Activated CD4-positive, alpha-beta T cell treated with anti-CD3 and anti-CD28 coated beads, Interleukin-2, amount 10 ng/mL, durations not matched to agents 24 days and 14 days (primary cell): ENCODE data around the gene CKB. TPM values are rescaled to one million over a fixed set of nuclear protein-coding genes. Genes with fewer than 3 reads are reported as not detected.
"Not testable (repeated sequence)": the region's sequence is repeated elsewhere in the genome, so short reads cannot be mapped to it uniquely, and the experiment has no call there.

Experiments
- DNase-seq: peaks from one replicate; pipeline ENCODE4 v3.0.0; 2022
- H3K27ac Mint-ChIP-seq: one replicate; pipeline ENCODE4 v1.8.0; 2022; ENCODE audit warnings: mild to moderate bottlenecking, mixed read lengths
- H3K27me3 Mint-ChIP-seq: one replicate; pipeline ENCODE4 v1.8.0; 2022; ENCODE audit warnings: mixed read lengths
- H3K36me3 Mint-ChIP-seq: one replicate; pipeline ENCODE4 v1.8.0; 2022; ENCODE audit warnings: low read depth, mild to moderate bottlenecking, mixed read lengths
- H3K4me1 Mint-ChIP-seq: one replicate; pipeline ENCODE4 v1.8.0; 2021; ENCODE audit warnings: mixed read lengths
- H3K4me3 Mint-ChIP-seq: one replicate; pipeline ENCODE4 v1.8.0; 2022; ENCODE audit warnings: mild to moderate bottlenecking, moderate library complexity, mixed read lengths
- H3K9me3 Mint-ChIP-seq: one replicate; pipeline ENCODE4 v1.8.0; 2021; ENCODE audit warnings: mixed read lengths
- intact Hi-C: fragments of 100-400 bp; cut with micrococcal nuclease; formaldehyde crosslinking; loops from one replicate; pipeline ENCODE4 v1.15.1; 2023
- total RNA-seq: library from RNA; stranded (reverse); gene quantifications from 2 replicates; pipeline ENCODE4 v1.2.3, GENCODE V29; 2022

The CKB gene
- total RNA-seq, 1 donor from 2014 or later, result 21.1 TPM

- H3K9me3 Mint-ChIP-seq, result no peaks in the 10 kb centered on the region
- H3K4me3 Mint-ChIP-seq, result peak overlapping the region; percentile 96
- H3K36me3 Mint-ChIP-seq, result peaks cover 17% of the 10 kb centered on the region
- H3K27me3 Mint-ChIP-seq, result peaks cover 5% of the 10 kb centered on the region
- H3K4me1 Mint-ChIP-seq, result peaks cover 28% of the 10 kb centered on the region
- intact Hi-C loops, result loop anchor here (2.0 kb wide), 1 partner anchor 33 kb away; the partner anchor contains the start of genes BAG5 and COA8
- peak; percentile 68 for DNase-seq
- peak overlapping the region; percentile 97 for H3K27ac Mint-ChIP-seq
Measured at GRCh38 chr14:103529383-103530365, 7.0 kb upstream of the CKB start.

- peak; percentile 92 for DNase-seq
- H3K4me1 Mint-ChIP-seq, result peaks cover 28% of the 10 kb centered on the region
- H3K27me3 Mint-ChIP-seq, result peaks cover 12% of the 10 kb centered on the region
- peak within 1 kb of the TSS; percentile 97 for H3K27ac Mint-ChIP-seq
- H3K4me3 Mint-ChIP-seq, result peak within 1 kb of the TSS; percentile 96
- intact Hi-C loops, result loop anchor here (2.0 kb wide), 1 partner anchor 34 kb away; the partner anchor contains the start of genes BAG5 and COA8
- H3K9me3 Mint-ChIP-seq, result no peaks in the 10 kb centered on the region
- H3K36me3 Mint-ChIP-seq, result peaks cover 17% of the 10 kb centered on the region
Measured at GRCh38 chr14:103528587-103529382, 6.2 kb upstream of the CKB start, which contains the start of gene TRMT61A. Gene TRMT61A, plus strand, starts transcription at chr14:103529196. Its CDS starts 783 bp downstream, at chr14:103529979.

- Mint-ChIP-seq H3K4me1 (peaks cover 28% of the 10 kb centered on the region), H3K27ac (peak overlapping the region; percentile 56), H3K27me3 (peaks cover 16% of the 10 kb centered on the region), H3K9me3 (no peaks in the 10 kb centered on the region), H3K4me3 (peak overlapping the region; percentile 96), H3K36me3 (peaks cover 17% of the 10 kb centered on the region)
- DNase-seq, result no peak
- intact Hi-C loops, result loop anchor here (2.0 kb wide), 1 partner anchor 35 kb away; the partner anchor contains the start of genes BAG5 and COA8
Measured at GRCh38 chr14:103528146-103528586, 5.5 kb upstream of the CKB start.

GRCh38 chr14:103527408-103528145 is 4.9 kb upstream of the CKB start:
- H3K9me3 Mint-ChIP-seq, result no peaks in the 10 kb centered on the region
- H3K4me1 Mint-ChIP-seq, result peaks cover 28% of the 10 kb centered on the region
- peak overlapping the region; percentile 61 for H3K27ac Mint-ChIP-seq
- peaks cover 16% of the 10 kb centered on the region for H3K27me3 Mint-ChIP-seq
- peaks cover 17% of the 10 kb centered on the region for H3K36me3 Mint-ChIP-seq
- no peak for DNase-seq
- intact Hi-C loops, result loop anchor here (2.0 kb wide), 1 partner anchor 35 kb away; the partner anchor contains the start of genes BAG5 and COA8
- H3K4me3 Mint-ChIP-seq, result peak overlapping the region; percentile 71

GRCh38 chr14:103526914-103527248 is 4.3 kb upstream of the CKB start:
- Mint-ChIP-seq H3K4me1 (peaks cover 28% of the 10 kb centered on the region), H3K27me3 (peaks cover 16% of the 10 kb centered on the region), H3K27ac (peak overlapping the region; percentile 61), H3K9me3 (no peaks in the 10 kb centered on the region), H3K36me3 (peaks cover 16% of the 10 kb centered on the region), H3K4me3 (peak overlapping the region; percentile 71)
- intact Hi-C loops, result no loop called here
- DNase-seq, result no peak

GRCh38 chr14:103526247-103526913 is 3.8 kb upstream of the CKB start:
- Mint-ChIP-seq H3K4me1 (peaks cover 25% of the 10 kb centered on the region), H3K27me3 (peaks cover 16% of the 10 kb centered on the region), H3K4me3 (no peak overlapping the region), H3K27ac (no peak overlapping the region), H3K36me3 (peaks cover 12% of the 10 kb centered on the region), H3K9me3 (no peaks in the 10 kb centered on the region)
- DNase-seq, result no peak
- intact Hi-C loops, result no loop called here

DNA sequence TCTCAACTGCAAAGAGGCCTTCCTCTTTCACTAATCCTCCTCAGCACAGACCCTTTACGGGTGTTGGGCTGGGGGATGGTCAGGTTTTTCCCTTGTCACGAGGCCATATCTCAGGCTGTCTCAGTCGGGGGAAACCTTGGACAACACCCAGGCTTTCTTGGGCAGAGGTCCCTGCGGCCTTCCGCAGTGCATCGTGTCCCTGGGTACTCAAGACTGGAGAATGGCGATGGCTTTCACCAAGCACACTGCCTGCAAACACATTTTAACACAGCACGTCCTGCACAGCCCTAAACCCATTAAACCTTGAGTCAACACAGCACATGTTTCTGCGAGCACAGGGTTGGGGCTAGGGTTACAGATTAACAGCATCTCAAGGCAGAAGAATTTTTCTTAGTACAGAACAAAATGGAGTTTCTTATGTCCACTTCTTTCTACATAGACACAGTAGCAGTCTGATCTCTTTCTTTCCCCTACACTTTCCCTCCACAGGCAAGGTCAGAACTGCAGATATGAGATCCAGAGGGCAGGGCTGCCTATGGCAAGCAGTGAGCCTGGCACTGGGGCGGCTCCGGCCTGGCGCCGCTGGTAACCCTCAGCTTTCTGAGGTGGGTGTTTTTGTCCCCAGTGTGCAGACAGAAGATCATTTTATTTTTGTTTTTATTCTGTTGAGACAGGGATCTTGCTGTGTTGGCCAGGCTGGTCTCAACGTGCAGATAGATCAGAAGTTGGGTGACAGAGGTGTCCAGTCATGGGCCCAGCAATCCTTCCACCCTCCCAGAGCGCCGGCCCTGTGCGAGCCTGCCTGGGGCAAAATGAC is 3.0 kb upstream of the CKB start:
- H3K4me3 Mint-ChIP-seq, H3K27ac Mint-ChIP-seq, H3K9me3 Mint-ChIP-seq, intact Hi-C loops, DNase-seq: not testable (repeated sequence)
- H3K4me1 Mint-ChIP-seq, result peaks cover 22% of the 10 kb centered on the region
- peaks cover 10% of the 10 kb centered on the region for H3K36me3 Mint-ChIP-seq
- H3K27me3 Mint-ChIP-seq, result peaks cover 16% of the 10 kb centered on the region

GRCh38 chr14:103524002-103524935 is 1.6 kb upstream of the CKB start:
- intact Hi-C loops, result no loop called here
- no peak overlapping the region for H3K27ac Mint-ChIP-seq
- peak overlapping the region; percentile 35 for H3K4me3 Mint-ChIP-seq
- peaks cover 3% of the 10 kb centered on the region for H3K36me3 Mint-ChIP-seq
- no peak for DNase-seq
- no peaks in the 10 kb centered on the region for H3K9me3 Mint-ChIP-seq
- H3K4me1 Mint-ChIP-seq, result peaks cover 15% of the 10 kb centered on the region
- H3K27me3 Mint-ChIP-seq, result peaks cover 19% of the 10 kb centered on the region

DNA sequence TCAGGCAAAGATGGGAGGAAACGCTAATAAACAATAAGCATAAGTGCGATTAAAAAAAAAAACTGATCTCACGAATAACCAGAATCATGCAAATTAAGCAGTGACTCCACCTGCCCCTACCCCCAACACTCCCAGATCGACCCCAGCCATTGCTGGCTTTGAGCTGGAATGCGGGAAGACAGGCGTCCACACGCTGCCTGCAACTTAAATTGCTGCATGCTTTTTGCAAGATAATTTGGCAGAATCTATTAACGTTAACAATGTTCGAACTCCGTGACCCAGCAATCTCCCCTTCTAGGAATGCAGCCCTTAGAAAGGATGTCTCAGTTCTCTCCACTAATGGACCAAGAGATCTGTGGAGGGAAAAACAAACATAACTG is 935 bp upstream of the CKB start:
- no peaks in the 10 kb centered on the region for H3K9me3 Mint-ChIP-seq
- no peak overlapping the region for H3K27ac Mint-ChIP-seq
- peaks cover 19% of the 10 kb centered on the region for H3K4me1 Mint-ChIP-seq
- H3K27me3 Mint-ChIP-seq, result peaks cover 19% of the 10 kb centered on the region
- peak overlapping the region; percentile 35 for H3K4me3 Mint-ChIP-seq
- intact Hi-C loops, result no loop called here
- peaks cover under 1% of the 10 kb centered on the region for H3K36me3 Mint-ChIP-seq
- no peak for DNase-seq

DNA sequence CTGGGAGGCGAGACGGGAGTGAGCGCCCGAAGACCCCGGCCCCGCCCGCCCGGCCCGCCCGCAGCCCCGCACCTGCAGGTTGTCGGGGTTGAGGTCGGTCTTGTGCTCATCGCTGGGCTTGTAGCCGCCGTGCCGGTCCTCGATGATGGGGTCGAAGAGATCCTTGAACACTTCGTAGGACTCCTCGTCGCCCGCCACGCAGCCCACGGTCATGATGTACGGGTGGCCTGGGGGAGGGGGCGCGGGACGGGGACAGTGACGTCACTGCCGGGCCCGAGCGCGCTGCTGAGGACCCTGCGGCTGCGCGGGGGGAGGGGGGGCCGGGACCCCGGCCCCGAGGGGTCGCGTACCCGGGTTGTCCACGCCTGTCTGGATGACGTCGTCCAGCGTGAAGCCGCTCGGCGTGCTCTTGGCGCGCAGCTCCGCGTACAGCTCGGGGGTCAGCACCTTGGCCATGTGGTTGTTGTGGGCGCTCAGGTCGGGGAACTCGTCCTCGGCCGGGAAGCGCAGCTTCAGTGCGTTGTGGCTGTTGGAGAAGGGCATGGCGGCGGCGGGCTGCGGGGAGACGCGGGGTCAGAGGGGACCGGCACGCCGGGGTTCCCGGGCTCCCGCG is 573 bp downstream of the CKB start:
- peak overlapping the region; percentile 59 for H3K4me3 Mint-ChIP-seq
- no peaks in the 10 kb centered on the region for H3K9me3 Mint-ChIP-seq
- H3K36me3 Mint-ChIP-seq, result no peaks in the 10 kb centered on the region
- H3K27ac Mint-ChIP-seq, result no peak overlapping the region
- intact Hi-C loops, result no loop called here
- DNase-seq, result peak; percentile 69
- H3K4me1 Mint-ChIP-seq, result peaks cover 9% of the 10 kb centered on the region
- peaks cover 19% of the 10 kb centered on the region for H3K27me3 Mint-ChIP-seq

DNA sequence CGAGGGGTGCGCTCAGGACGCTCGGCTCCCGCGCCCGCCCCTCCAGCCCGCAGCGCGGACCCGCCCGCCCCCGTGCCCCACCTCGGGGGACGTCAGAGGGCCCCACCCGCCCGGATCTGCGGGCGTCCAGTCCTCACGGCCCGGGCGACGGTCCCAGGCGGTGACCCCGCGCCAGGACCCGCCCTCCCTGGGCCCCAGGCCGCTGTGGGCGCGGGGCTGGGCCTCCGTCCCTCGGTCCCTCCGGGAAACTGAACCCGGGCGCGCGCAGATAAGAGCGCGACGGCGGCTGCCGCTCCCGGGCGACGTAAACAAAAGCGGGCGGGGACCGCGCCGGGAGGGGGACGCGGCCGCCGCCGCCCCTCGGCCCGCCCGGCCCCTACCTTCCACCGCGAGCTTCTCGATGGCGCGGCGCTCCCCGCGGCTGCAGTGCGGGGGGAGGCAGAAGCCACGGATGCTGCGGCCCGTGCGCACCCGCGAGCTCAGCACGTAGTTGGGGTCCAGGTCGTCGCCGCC is 1.1 kb downstream of the CKB start:
- Mint-ChIP-seq H3K27ac (no peak overlapping the region), H3K36me3 (no peaks in the 10 kb centered on the region), H3K4me3 (no peak overlapping the region), H3K9me3 (no peaks in the 10 kb centered on the region), H3K27me3 (peaks cover 19% of the 10 kb centered on the region), H3K4me1 (peaks cover 7% of the 10 kb centered on the region)
- peak; percentile 77 for DNase-seq
- intact Hi-C loops, result no loop called here
